Thyroid gland (tissue), 4 donors: ENCODE measurements around the gene PTBP2. TPM values are rescaled to one million over a fixed set of nuclear protein-coding genes. Genes with fewer than 3 reads are reported as not detected.

ENCODE experiments used
- DNase-seq, 2 donors: peaks; one replicate each; pipeline ENCODE4 v3.0.0-alpha.2; 2019
- H3K27ac ChIP-seq, 3 donors: fragments of 200-600 bp; sonication (generic); 1 replicate in 2 of 3; 2 replicates in 1 of 3; pipeline ENCODE4 v1.5.1; 2016 to 2019; ENCODE audit warnings: mild to moderate bottlenecking in 1 of 3, moderate library complexity in 1 of 3
- H3K27me3 ChIP-seq: fragments of 200-600 bp; sonication (generic); one replicate; pipeline ENCODE4 v1.5.1; 2019
- H3K36me3 ChIP-seq, 2 donors: fragments of 200-600 bp; sonication (generic); one replicate each; pipeline ENCODE4 v1.5.1; 2016 to 2019
- H3K4me1 ChIP-seq, 2 donors: fragments of 200-600 bp; sonication (generic); one replicate each; pipeline ENCODE4 v1.5.1; 2017 to 2019
- H3K4me3 ChIP-seq, 3 donors: fragments of 200-600 bp; sonication (generic); replicated peaks in 1 of 3; 1 replicate in 2 of 3; 2 replicates in 1 of 3; pipeline ENCODE4 v1.5.1; 2016; ENCODE audit warnings: mild to moderate bottlenecking in 1 of 3
- H3K9me3 ChIP-seq: fragments of 200-600 bp; sonication (generic); one replicate; pipeline ENCODE4 v1.5.1; 2017
- CTCF ChIP-seq, 6 experiments: fragments of 200-600 bp in 3 of 6; fragments of 450-650 bp in 3 of 6; sonication (generic) in 3 of 6; IDR thresholded peaks; one replicate each; pipeline ENCODE4 v1.5.1; 2016 to 2019; ENCODE audit warnings: antibody characterized with exemption in 6 of 6, mild to moderate bottlenecking in 2 of 6, inconsistent platforms in 1 of 6, moderate library complexity in 1 of 6
- POLR2A ChIP-seq, 2 donors: fragments of 450-650 bp; IDR thresholded peaks; one replicate each; pipeline ENCODE4 v1.6.1; 2017; ENCODE audit warnings: antibody characterized with exemption in 2 of 2, mild to moderate bottlenecking in 2 of 2, moderate library complexity in 1 of 2
- WGBS, 2 donors: methylation state at CpG; one replicate each; pipeline ENCODE4 v1.1.5; 2017; 5-methylcytosine and 5-hydroxymethylcytosine counted together
- intact Hi-C: fragments of 100-400 bp; cut with DNase I; formaldehyde crosslinking; loops from one replicate; pipeline ENCODE4 v1.15.1; 2023
- total RNA-seq, 4 donors: library from RNA; depleted of rRNA; stranded (reverse); fragments of >200 nt; gene quantifications; one replicate each; pipeline ENCODE4 v1.2.3, GENCODE V29; 2016

The PTBP2 gene
- total RNA-seq, 4 donors from 2014 or later, result 69.9 to 99.3 (median 91.8) TPM

GRCh38 chr1:96688767-96689166, 32.8 kb upstream of the PTBP2 start:
- H3K9me3 ChIP-seq, result no peaks in the 10 kb centered on the region
- H3K4me1 ChIP-seq, result no peaks in the 10 kb centered on the region
- no peak for TF ChIP-seq POLR2A (IDR thresholded peaks at IDR 0.05)
- no peak for TF ChIP-seq CTCF (IDR thresholded peaks at IDR 0.05)
- no peak overlapping the region for H3K4me3 ChIP-seq
- no peaks in the 10 kb centered on the region for H3K36me3 ChIP-seq
- 55 to 71% methylated on average over 1 of the region's 1 CpG for WGBS, 2 donors
- no peak overlapping the region for H3K27ac ChIP-seq
- no peaks in the 10 kb centered on the region for H3K27me3 ChIP-seq
- intact Hi-C loops, result no loop called here
- no peak for DNase-seq

DNA sequence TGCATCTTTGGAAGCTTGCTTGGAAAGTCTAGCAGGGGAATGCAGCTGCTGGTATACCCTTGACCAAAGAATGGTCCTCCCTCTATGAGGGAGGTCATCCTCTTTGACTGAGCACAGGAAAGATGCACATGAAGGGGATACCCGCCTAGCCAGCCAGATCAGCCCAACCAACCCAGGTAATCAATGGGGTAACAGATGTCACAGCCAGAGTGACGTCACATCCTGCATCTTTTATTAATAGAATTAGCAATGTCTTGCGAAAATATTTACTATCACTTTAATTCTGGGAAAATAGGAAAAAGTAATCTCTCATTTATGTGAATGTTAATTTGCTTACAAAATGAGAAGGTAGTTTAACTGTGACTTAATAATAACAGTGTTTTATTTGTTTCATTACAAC, 25.6 kb upstream of the PTBP2 start:
- no peak for DNase-seq
- Histone ChIP-seq H3K9me3 (no peaks in the 10 kb centered on the region), H3K27ac (no peak overlapping the region), H3K27me3 (no peaks in the 10 kb centered on the region), H3K36me3 (no peaks in the 10 kb centered on the region), H3K4me3 (no peak overlapping the region), H3K4me1 (no peaks in the 10 kb centered on the region)
- WGBS, 2 donors, result 91% methylated on average over 3 of the region's 3 CpGs
- no peak for TF ChIP-seq POLR2A (IDR thresholded peaks at IDR 0.05)
- TF ChIP-seq CTCF (IDR thresholded peaks at IDR 0.05), result no peak
- intact Hi-C loops, result no loop called here

GRCh38 chr1:96698342-96698983, 23.1 kb upstream of the PTBP2 start:
- 66% methylated on average over 5 of the region's 5 CpGs for WGBS, 2 donors
- intact Hi-C loops, result no loop called here

DNA sequence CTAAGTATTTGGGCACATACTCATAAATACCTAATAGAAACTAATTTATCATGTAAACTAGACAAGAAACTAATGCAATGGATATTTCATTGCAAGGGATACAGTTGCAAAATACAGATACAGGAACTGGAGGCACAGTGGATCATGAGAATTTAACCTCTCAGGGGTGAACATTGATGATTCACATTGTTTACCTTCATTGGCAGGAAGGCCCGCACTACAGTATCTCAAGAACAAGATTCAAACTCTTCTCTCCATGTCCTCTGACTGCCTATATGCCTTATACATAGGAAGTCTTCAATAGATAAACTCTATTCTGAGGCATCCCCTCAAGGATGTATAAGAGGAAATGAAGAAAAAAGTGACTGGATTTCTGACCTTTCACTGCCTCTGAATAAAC, 18.4 kb upstream of the PTBP2 start:
- DNase-seq, result no peak
- TF ChIP-seq CTCF (IDR thresholded peaks at IDR 0.05) (no peak), POLR2A (IDR thresholded peaks at IDR 0.05) (no peak)
- 77 to 87% methylated on average over 1 of the region's 1 CpG for WGBS, 2 donors
- intact Hi-C loops, result no loop called here
- Histone ChIP-seq H3K36me3 (no peaks in the 10 kb centered on the region), H3K9me3 (no peaks in the 10 kb centered on the region), H3K4me3 (no peak overlapping the region), H3K27me3 (no peaks in the 10 kb centered on the region), H3K4me1 (no peaks in the 10 kb centered on the region), H3K27ac (no peak overlapping the region)

More at GRCh38 chr1:96698342-96698983, 23.1 kb upstream of the PTBP2 start:
- H3K36me3 ChIP-seq, result no peaks in the 10 kb centered on the region
- H3K4me1 ChIP-seq, result no peaks in the 10 kb centered on the region
- H3K27me3 ChIP-seq, result no peaks in the 10 kb centered on the region
- no peak for TF ChIP-seq CTCF (IDR thresholded peaks at IDR 0.05)
- H3K27ac ChIP-seq, result no peak overlapping the region
- H3K4me3 ChIP-seq, result no peak overlapping the region
- no peaks in the 10 kb centered on the region for H3K9me3 ChIP-seq
- DNase-seq, result no peak

DNA sequence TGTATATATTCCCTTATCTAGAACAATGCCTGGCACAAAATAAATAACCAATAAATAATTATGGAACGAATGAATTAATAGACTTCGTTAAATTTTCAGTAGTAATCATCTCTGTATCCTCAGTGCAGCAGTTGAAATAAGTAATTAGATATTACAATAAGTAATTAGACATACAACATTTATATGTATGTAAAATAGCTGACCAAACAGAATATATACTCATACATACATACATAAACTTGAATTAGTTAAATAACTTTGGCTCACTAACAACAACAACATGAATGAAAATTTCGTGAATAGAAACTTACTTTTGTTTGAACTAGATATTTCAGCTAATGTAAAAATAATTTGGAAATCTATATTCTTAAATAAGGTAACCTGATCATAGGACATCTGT, 14.6 kb upstream of the PTBP2 start:
- Histone ChIP-seq H3K27me3 (no peaks in the 10 kb centered on the region), H3K36me3 (no peaks in the 10 kb centered on the region), H3K27ac (no peak overlapping the region), H3K4me3 (no peak overlapping the region), H3K4me1 (no peaks in the 10 kb centered on the region), H3K9me3 (no peaks in the 10 kb centered on the region)
- no peak for DNase-seq
- WGBS, 2 donors, result 90 to 91% methylated on average over 3 of the region's 3 CpGs
- TF ChIP-seq POLR2A (IDR thresholded peaks at IDR 0.05), result no peak
- no peak for TF ChIP-seq CTCF (IDR thresholded peaks at IDR 0.05)
- intact Hi-C loops, result no loop called here
